HG03378 (cell line): ENCODE results near the gene CAMP.
"Not testable (repeated sequence)": the region's sequence is repeated elsewhere in the genome, so short reads cannot be mapped to it uniquely, and the experiment has no call there.

Experiments used
- ATAC-seq: cut with Tn5 transposase; IDR thresholded peaks from one replicate; pipeline ENCODE4 v1.9.1; 2021; ENCODE audit warnings: mild to moderate bottlenecking, moderate library complexity; ENCODE audit not compliant: unreplicated experiment

Gene CAMP, protein sequence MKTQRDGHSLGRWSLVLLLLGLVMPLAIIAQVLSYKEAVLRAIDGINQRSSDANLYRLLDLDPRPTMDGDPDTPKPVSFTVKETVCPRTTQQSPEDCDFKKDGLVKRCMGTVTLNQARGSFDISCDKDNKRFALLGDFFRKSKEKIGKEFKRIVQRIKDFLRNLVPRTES

DNA sequence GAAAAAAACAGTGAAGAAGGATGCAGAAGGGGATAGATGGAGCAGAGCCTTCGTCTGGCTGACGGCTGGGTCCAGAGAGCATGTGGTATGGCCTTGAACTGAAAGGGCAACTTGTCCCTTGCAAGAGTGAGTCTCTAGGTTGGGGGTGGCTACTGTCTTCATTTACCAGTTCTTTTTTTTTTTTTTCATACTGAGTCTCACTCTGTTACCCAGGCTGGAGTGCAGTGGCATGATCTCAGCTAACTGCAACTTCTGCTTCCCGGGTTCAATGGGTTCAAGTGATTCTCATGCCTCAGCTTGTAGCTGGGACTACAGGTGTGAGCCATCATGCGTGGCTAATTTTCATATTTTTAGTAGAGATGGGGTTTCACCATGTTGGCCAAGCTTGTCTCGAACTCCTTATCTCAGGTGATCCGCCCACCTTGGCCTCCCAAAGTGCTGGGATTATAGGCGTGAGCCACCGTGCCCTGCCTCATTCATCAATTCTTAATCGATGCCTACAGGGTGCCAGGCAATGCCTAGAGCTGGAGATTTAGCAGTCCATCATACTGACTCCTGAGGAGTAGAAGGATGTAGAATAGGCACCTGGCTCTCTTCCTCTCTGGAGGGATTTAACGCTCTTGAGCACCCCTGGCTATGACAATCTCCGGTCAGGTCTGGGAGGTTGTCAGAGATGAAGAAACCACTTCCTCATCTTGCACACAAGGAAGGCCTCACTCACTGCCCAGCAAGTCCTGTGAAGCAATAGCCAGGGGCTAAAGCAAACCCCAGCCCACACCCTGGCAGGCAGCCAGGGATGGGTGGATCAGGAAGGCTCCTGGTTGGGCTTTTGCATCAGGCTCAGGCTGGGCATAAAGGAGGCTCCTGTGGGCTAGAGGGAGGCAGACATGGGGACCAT is at the start of gene CAMP:
TSS of gene CAMP (plus strand) at position 880 of the 898 bp plus-strand sequence. CDS start at position 897, 17 bp downstream.
- ATAC-seq = peak; percentile 65

DNA sequence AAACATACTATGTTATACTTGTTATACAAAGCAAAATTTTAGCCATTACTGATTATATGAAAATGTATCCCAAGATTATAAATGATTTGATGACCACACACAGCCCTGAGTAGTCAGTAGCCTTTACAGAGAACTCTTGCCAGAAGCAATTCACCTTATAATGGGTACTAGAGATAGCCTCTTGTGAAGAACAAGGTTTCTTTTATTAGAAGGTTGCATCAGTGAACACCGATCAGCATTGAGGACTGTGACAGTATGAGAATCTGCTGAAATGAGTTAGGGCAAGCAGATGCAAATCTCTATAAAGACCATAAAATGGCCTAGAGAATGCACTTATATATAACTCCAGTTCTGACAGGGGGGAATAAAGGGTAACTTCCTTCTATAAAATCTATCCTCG is 45.2 kb upstream of the CAMP start:
- ATAC-seq = no peak

DNA sequence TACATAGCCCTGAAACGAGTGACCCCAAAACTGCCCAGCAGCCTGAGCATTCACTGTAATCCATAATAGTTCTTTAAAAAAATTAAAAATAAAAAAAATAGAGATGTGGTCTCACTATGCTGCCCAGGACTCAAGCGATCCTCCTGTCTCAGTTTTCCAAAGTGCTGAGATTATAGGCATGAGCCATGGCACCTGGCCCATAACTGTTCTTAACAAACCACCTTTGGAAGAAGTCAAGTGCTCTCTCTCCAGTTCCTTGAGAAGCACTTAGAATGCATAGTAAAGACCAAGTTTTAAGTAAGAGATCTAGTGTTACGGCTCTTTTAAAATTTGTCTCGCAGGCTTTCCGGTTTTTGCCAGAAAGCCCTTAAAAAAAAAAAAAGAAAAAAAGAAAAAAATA is 43.3 kb upstream of the CAMP start:
- no peak for ATAC-seq

DNA sequence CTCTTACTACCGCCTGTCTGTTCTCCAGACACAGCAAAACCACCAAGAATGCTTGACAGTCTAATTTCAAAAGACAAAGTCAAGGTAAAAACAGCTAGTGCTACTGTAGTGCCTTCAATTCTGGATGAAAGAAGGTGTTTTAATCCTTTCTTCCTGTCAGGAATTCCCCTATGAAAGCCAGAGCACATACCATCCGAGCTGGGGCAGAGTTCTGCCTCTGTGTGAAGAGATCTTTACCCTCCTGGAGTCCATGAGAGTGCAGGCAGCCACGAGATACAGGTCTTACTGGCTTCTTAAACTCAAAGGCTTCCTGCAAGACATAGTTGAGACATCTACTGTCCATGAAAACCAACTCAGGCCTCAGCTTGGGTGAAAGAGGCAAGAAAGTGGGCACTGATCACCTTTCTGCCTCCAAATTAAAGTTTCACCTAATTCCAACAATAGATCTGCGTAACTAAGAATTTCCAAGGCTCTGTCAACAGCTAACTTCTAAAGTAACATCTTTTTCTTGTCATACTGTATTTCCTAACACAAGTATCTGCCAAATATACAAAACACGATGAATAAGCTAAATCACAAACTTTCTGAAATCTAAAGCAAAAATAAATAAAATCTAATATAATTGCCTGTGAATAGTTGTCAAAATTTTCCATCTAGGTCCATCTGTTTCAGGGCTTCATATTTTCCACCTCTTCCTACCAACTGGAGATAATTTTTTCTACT is 42.6 kb upstream of the CAMP start:
- ATAC-seq = no peak

DNA sequence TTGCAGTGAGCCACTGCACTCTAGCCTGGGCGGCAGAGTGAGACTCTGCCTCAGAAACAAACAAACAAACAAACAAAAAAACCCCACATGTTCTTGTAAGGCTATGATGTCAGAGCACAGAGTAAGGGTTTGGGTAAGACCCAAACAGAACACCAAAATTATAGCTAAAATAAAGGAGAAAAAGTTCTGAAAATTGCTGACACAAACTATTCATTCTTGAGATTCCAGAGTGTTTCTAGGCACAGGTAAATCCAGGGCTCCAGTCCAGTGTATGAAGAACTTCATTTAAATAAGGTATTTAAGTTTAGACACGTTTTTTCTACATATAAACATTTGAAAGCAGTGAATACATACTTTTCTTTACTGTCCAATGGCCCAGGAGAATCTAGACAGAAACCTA is 39.0 kb upstream of the CAMP start:
- ATAC-seq = no peak

GRCh38 chr3:48185129-48185528 is 38.2 kb upstream of the CAMP start:
- ATAC-seq = no peak

DNA sequence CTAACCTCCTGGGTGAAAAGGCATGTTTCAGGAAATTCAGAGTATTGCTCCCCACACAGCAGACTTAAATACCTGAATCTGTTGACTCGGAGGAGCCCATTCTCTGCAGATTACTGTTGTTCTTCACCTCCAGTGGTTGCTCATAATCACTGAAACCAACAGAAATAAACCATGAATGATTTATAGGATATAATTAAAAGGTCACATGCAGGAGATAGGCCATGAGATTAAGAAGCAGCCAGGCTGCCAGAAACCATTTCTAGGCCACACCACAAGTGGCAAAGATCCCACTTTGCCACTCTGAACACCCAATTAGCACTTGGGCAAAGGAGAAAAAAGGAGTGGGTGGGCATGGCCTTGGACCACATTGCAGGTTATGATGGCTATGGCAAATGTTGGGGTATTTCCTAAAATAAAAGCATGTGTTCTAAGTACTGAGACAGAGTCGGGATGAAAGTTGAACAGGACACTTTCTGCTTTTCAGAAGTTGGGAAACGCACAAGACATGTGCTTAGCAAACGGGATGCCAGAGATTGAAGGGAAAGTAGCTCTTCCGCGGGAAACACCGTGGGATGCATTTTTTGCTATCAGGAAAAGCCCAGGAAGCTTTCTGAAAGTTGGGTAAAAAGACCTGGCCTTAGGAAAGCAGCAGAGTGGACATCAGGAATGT is 36.5 kb upstream of the CAMP start:
- no peak for ATAC-seq

DNA sequence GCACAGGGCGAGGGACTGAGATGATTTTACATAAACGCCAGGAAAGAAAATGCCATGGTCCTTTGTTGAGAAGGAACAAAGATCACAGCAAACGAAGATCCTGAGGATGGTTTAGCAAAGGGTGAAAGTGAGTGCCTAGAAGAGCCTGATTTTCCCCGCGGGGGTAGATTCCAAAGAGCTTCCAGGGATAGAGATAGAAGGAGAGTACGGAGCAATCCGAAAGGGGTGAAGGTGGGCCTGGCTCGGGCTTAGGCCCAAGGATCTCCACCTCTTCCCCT is 36.1 kb upstream of the CAMP start:
- ATAC-seq = no peak

GRCh38 chr3:48187579-48188265 is 35.6 kb upstream of the CAMP start:
- peak; percentile 3 for ATAC-seq

DNA sequence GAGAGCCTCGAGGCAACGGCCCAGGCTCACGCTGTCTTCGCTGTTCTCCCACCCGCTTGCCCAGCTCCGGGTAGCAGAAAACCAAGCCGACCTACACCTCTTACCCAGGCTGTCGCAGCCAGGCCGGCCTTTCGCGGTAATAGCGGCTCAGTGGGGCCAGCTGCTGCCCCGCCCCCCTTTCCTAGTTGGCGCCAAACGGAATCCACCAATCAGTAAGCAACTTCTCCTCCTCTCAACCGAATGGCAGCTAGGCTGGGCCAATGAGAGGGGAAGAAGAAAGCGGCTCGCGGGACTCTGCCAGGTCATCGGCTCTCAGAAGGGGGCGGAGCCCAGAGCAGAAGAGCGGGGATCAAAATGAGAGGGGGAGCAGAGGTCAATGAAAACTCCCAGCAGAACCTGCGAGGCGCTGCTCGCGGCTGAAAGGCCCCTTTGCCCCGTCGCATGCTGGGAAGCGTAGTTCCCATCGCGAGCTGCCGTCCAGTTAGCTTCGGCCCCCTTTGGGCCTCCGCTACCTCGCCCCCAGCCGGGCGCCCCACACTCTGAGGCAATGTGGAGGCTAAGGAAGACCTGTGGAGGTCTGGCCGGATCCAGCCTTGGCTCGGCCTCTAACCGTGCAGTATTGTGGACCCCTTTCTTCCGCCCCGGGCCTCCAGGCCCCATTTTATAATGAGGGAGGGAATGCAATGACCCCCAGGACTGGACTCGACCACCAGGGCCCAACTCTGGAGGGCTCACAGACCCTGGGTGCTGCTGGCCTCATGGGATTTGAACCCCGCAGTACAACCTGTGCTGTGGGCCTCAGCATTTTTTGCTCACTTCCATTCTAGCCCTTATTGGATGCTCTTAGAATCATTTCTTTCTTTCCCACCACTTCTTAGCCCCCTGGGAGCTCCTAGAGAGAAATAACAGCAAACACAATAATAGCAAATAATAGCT is 34.8 kb upstream of the CAMP start, which contains the start of gene CDC25A:
TSS of gene CDC25A (minus strand) at position 152 of the 936 bp plus-strand sequence. CDS start 470 bp downstream, outside the sequence.
- peak; percentile 93 for ATAC-seq

GRCh38 chr3:48189321-48189720 is 34.0 kb upstream of the CAMP start:
- no peak for ATAC-seq

DNA sequence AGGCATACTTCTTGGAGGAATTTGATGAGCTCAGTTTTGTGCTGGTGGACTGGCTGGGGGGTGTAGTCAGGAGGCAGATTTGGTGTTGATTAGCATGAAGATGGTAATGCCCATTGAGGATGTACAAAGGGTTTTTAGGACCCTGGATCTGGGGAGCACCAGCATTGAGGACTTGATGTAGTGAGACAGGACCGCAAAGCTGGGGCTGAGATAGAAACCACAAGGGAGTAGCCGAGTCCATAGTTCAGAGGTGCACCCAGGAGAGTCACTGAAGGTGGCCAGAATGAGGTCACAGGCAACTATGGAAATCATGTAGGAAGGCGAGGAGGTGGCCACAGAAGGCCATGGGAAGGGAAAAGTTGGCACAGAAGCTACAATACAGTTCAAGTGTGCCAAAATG is 32.4 kb upstream of the CAMP start:
- no peak for ATAC-seq

DNA sequence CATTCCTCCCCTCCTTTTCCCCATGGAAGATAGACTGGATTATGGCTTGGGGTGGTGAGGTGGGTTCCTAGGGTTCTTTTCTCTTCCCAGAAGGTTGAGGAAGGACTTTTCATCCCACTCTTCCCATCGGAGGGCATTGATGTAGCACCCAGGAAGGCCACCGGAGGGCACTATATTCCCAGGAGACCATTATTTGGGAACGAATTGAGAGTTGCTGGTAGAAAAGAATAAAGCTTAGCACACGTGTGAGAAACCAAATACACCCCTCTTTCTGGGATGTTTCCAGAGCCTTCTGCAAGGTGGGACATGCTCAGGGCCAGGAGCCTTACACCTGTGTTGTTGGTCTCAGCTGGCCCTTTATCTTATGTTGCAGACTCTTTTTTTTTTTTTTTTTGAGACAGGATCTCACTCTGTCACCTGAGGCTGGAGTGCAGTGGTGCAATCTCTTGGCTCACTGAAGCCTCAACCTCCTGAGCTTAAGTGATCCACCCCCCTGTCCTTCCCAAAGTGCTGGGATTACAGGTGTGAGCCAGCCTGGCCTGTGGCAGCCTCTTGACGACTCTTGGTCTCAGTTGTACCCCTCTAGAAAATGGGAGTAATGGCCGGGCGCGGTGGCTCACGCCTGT is 28.7 kb upstream of the CAMP start:
- no peak for ATAC-seq

DNA sequence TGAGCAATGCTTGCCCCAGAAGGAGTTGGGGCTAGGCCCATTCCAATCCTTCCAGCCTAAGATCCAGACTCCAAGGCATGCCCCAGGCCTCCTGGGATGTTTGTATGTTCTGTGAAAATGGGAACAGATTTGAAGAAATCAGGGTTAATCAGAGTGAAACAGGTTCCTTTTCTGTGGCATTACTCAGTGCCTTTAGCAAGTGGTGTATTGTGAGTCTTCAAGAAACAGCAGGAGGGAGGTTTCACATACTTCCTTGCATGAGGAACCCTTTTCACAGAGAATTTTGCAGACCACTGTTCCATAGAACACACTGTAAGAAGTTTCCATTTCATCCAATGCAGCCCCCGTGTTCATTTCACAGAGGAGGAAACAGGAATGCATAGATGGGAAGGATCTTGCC is 26.7 kb upstream of the CAMP start:
- no peak for ATAC-seq

- ATAC-seq = no peak
Measured at GRCh38 chr3:48199117-48199516, 24.2 kb upstream of the CAMP start.

- ATAC-seq = no peak
Measured at GRCh38 chr3:48202632-48203031, 20.7 kb upstream of the CAMP start.

DNA sequence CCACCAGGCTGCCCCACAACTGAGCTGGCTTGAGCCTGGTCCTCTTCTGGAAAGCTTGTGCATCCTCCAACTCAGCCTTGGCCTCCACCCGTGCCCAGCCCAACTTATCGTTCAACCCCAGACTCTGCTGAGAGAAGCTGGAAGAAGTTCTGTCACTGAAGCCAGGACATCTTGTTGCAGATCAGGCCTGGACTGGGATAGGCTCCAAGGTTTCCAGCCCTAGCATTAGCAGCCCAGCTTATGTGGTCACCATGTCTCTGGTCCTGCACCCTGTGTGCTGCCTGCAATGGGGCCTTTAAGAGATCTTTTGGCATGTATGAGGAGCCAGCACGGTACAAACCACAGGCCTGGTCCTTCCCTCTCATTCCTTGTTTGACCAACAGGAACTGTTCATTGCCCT is 15.2 kb upstream of the CAMP start:
- ATAC-seq = no peak

GRCh38 chr3:48209445-48209844 is 13.8 kb upstream of the CAMP start:
- ATAC-seq = no peak

DNA sequence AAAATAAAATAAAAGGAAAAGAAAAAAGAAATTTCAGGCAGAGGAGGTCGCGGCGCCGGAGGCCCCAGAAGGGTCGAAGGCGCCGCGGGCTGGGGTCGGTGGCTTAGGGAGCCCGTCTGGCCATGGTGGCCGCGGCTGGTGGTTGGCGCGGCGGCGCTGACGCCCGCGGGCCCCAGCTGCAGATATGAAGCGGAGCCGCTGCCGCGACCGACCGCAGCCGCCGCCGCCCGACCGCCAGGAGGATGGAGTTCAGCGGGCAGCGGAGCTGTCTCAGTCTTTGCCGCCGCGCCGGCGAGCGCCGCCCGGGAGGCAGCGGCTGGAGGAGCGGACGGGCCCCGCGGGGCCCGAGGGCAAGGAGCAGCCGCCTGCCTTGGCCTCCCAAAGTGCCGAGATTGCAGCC is 12.8 kb upstream of the CAMP start:
- not testable (repeated sequence) for ATAC-seq
